Measurements from ENCODE around the gene AKR1C1.

DNA sequence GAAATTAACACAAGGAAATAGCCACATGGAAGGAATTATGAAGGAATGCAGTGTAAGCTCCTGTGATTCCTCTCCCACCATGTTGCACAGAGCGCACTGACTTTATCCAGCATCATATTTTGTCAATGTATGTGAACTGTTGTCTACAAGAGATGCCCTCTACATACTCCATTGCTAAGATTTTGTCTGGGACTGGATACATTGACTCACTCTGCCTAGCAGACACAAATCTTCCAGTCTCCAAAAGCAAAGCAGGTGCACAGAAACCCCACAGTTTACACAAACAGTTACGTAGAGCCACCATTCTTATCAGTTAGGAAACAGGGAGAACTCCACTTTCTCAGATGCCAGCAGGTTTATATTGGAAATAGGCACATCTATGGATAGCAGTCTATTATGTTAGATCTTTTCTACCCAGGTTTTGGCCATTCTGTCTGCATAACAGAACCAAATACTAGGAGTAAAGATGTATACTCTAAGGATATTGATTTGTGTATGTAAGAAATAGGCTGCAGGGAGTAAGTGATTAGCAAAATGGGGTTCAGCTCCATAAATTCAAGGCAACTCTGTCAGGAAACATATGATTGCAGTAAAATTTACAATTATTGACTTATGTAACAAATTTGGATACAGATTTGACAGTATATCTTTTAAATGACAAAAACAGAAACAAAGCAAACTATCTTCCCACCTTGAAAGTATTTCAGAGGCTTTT is 39.0 kb downstream of the AKR1C1 start:
- no peak for TF ChIP-seq CTCF (IDR thresholded peaks at IDR 0.05)
- no peak for TF ChIP-seq POLR2A (IDR thresholded peaks at IDR 0.05)

Data from ovary (tissue), 3 donors.